Left hindlimb (tissue), 1 donor: ENCODE results near the gene RPS13.
"Not testable (repeated sequence)": the region's sequence is repeated elsewhere in the genome, so short reads cannot be mapped to it uniquely, and the experiment has no call there.

Experiments
- DNase-seq: peaks from one replicate; pipeline ENCODE4 v3.0.0-alpha.2; 2018

Gene RPS13

GRCh38 chr11:17034027-17034426 lies 43.4 kb downstream of the RPS13 start:
- DNase-seq: not testable (repeated sequence)

GRCh38 chr11:17026487-17027082 lies 50.9 kb downstream of the RPS13 start:
- DNase-seq: no peak

- no peak for DNase-seq
Observed at GRCh38 chr11:17024924-17025323, 52.5 kb downstream of the RPS13 start.
